Prostate gland (tissue), 2 donors: ENCODE results near the gene NKX1-2. TPM values are rescaled to one million over a fixed set of nuclear protein-coding genes. Genes with fewer than 3 reads are reported as not detected.

Experiments used
- DNase-seq: peaks from one replicate; pipeline ENCODE4 v3.0.0-alpha.2; 2019; ENCODE audit warnings: low spot score
- H3K27ac ChIP-seq, 2 donors: fragments of 200-600 bp; sonication (generic); 2 replicates each; pipeline ENCODE4 v1.5.1; 2017 to 2019
- H3K27me3 ChIP-seq: fragments of 200-600 bp; sonication (generic); replicated peaks from 2 replicates; pipeline ENCODE4 v1.5.1; 2019; ENCODE audit not compliant: insufficient read depth
- H3K36me3 ChIP-seq, 2 donors: fragments of 200-600 bp; sonication (generic); 1 replicate in 1 of 2; 2 replicates in 1 of 2; pipeline versions ENCODE4 v1.5.1 to v1.8.1; 2017 to 2019
- H3K4me1 ChIP-seq: fragments of 200-600 bp; sonication (generic); replicated peaks from 2 replicates; pipeline ENCODE4 v1.5.1; 2019
- H3K4me3 ChIP-seq, 2 donors: fragments of 200-600 bp; sonication (generic); 2 replicates each; pipeline ENCODE4 v1.5.1; 2017 to 2019
- H3K9me3 ChIP-seq: fragments of 200-600 bp; sonication (generic); 2 replicates; pipeline ENCODE4 v1.5.1; 2017
- POLR2A ChIP-seq: fragments of 450-650 bp; IDR thresholded peaks from one replicate; pipeline ENCODE4 v1.6.1; 2016; ENCODE audit warnings: antibody characterized with exemption, mild to moderate bottlenecking
- POLR2AphosphoS5 ChIP-seq: sonication (generic); formaldehyde crosslinking; IDR thresholded peaks from one replicate; pipeline ENCODE4 v1.6.1; 2017; ENCODE audit warnings: antibody characterized with exemption
- WGBS: methylation state at CpG from one replicate; pipeline ENCODE4 v1.1.5; 2018; 5-methylcytosine and 5-hydroxymethylcytosine counted together
- intact Hi-C: fragments of 100-400 bp; cut with DNase I; formaldehyde crosslinking; loops from one replicate; pipeline ENCODE4 v1.14.2; 2022
- total RNA-seq, 2 donors: library from RNA; depleted of rRNA; stranded (reverse); fragments of >200 nt; gene quantifications; one replicate each; pipeline ENCODE4 v1.1.0, GENCODE V29; 2016
- TF ChIP-seq, protein P1 (sequence below), 4 experiments: fragments of 200-600 bp in 2 of 4; fragments of 450-650 bp in 2 of 4; sonication (generic) in 2 of 4; IDR thresholded peaks; 1 replicate in 3 of 4; 2 replicates in 1 of 4; pipeline ENCODE4 v1.5.1; 2016 to 2019; ENCODE audit warnings: antibody characterized with exemption in 4 of 4, mild to moderate bottlenecking in 2 of 4, moderate library complexity in 2 of 4

Gene NKX1-2
- total RNA-seq, 2 donors from 2014 or later, result 0.14 to 0.85 TPM

GRCh38 chr10:124472071-124472470, 22.2 kb upstream of the NKX1-2 start:
- Histone ChIP-seq H3K4me3 (no peak overlapping the region), H3K9me3 (no peaks in the 10 kb centered on the region), H3K4me1 (no peaks in the 10 kb centered on the region), H3K36me3 (no peaks in the 10 kb centered on the region), H3K27me3 (no peaks in the 10 kb centered on the region), H3K27ac (no peak overlapping the region)
- 92% methylated on average over 6 of the region's 6 CpGs for WGBS
- TF ChIP-seq POLR2A, result no peak
- TF ChIP-seq, protein P1, sequence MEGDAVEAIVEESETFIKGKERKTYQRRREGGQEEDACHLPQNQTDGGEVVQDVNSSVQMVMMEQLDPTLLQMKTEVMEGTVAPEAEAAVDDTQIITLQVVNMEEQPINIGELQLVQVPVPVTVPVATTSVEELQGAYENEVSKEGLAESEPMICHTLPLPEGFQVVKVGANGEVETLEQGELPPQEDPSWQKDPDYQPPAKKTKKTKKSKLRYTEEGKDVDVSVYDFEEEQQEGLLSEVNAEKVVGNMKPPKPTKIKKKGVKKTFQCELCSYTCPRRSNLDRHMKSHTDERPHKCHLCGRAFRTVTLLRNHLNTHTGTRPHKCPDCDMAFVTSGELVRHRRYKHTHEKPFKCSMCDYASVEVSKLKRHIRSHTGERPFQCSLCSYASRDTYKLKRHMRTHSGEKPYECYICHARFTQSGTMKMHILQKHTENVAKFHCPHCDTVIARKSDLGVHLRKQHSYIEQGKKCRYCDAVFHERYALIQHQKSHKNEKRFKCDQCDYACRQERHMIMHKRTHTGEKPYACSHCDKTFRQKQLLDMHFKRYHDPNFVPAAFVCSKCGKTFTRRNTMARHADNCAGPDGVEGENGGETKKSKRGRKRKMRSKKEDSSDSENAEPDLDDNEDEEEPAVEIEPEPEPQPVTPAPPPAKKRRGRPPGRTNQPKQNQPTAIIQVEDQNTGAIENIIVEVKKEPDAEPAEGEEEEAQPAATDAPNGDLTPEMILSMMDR (IDR thresholded peaks at IDR 0.05), result no peak
- TF ChIP-seq POLR2AphosphoS5, result no peak
- intact Hi-C loops, result no loop called here
- DNase-seq, result no peak

- H3K9me3 ChIP-seq, result no peaks in the 10 kb centered on the region
- intact Hi-C loops, result no loop called here
- no peaks in the 10 kb centered on the region for H3K4me1 ChIP-seq
- 90% methylated on average over 13 of the region's 13 CpGs for WGBS
- H3K36me3 ChIP-seq, result no peaks in the 10 kb centered on the region
- H3K4me3 ChIP-seq, result no peak overlapping the region
- H3K27me3 ChIP-seq, result no peaks in the 10 kb centered on the region
- H3K27ac ChIP-seq, result no peak overlapping the region
- TF ChIP-seq, protein P1 (IDR thresholded peaks at IDR 0.05), result no peak
- TF ChIP-seq POLR2AphosphoS5, result no peak
- TF ChIP-seq POLR2A, result no peak
- no peak for DNase-seq
Observed at GRCh38 chr10:124470544-124471434, 21.0 kb upstream of the NKX1-2 start.

DNA sequence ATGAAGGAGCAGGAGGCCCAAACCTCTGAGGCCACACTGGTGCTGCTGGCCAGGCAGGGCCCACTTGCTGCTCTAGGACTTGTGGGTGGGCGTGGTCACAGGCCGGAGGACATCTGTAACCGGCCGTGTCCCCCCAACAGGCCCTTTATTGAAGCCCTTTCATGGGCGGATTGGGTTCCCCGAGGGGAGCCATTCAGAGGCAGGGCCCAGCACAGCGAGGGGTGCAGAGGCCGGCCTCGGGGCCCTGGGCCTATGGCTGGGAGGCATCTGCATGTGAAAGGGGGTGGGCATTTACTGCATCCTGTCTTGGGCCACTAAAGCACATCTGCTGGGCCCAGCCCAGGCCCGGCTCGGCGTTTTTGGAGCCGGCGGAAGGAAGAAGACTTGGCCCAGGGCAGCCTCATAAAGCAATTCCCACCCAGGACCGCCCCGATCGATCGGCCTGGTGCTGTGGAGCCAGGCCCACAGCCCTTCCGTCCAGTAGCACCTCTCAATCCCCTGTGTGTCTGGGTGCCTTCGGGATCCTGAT, 20.2 kb upstream of the NKX1-2 start:
- no peak for DNase-seq
- Histone ChIP-seq H3K27ac (no peak overlapping the region), H3K36me3 (no peaks in the 10 kb centered on the region), H3K4me1 (no peaks in the 10 kb centered on the region), H3K4me3 (no peak overlapping the region), H3K9me3 (no peaks in the 10 kb centered on the region), H3K27me3 (no peaks in the 10 kb centered on the region)
- 83% methylated on average over 20 of the region's 20 CpGs for WGBS
- intact Hi-C loops, result no loop called here
- TF ChIP-seq, protein P1 (IDR thresholded peaks at IDR 0.05), result no peak
- TF ChIP-seq POLR2AphosphoS5, result no peak
- no peak for TF ChIP-seq POLR2A

GRCh38 chr10:124468624-124469023, 18.8 kb upstream of the NKX1-2 start:
- Histone ChIP-seq H3K36me3 (no peaks in the 10 kb centered on the region), H3K27ac (no peak overlapping the region), H3K4me3 (no peak overlapping the region), H3K27me3 (no peaks in the 10 kb centered on the region), H3K9me3 (no peaks in the 10 kb centered on the region), H3K4me1 (no peaks in the 10 kb centered on the region)
- DNase-seq, result no peak
- intact Hi-C loops, result no loop called here
- WGBS, result 83% methylated on average over 13 of the region's 13 CpGs
- no peak for TF ChIP-seq POLR2A
- TF ChIP-seq, protein P1 (IDR thresholded peaks at IDR 0.05), result no peak
- TF ChIP-seq POLR2AphosphoS5, result no peak
